HG03064 (cell line): Measurements from ENCODE around the gene KRT38.
"Not testable (repeated sequence)": the region's sequence is repeated elsewhere in the genome, so short reads cannot be mapped to it uniquely, and the experiment has no call there.

Experiments used
- ATAC-seq: cut with Tn5 transposase; IDR thresholded peaks from one replicate; pipeline ENCODE4 v1.9.1; 2021; ENCODE audit warnings: low read depth; ENCODE audit not compliant: unreplicated experiment

The KRT38 gene

GRCh38 chr17:41396996-41397660 lies 43.7 kb downstream of the KRT38 start, which contains the start of gene KRT31:
Gene KRT31, minus strand, starts transcription at chr17:41397608. Its CDS starts 69 bp downstream, at chr17:41397539.
- no peak for ATAC-seq

- no peak for ATAC-seq
Measured at GRCh38 chr17:41396340-41396739, 44.4 kb downstream of the KRT38 start.

GRCh38 chr17:41395611-41396010 lies 45.2 kb downstream of the KRT38 start:
- no peak for ATAC-seq

GRCh38 chr17:41395044-41395443 lies 45.7 kb downstream of the KRT38 start:
- not testable (repeated sequence) for ATAC-seq

GRCh38 chr17:41394254-41394996 lies 46.4 kb downstream of the KRT38 start:
- ATAC-seq = no peak

GRCh38 chr17:41393826-41394225 lies 47.0 kb downstream of the KRT38 start:
- ATAC-seq = no peak

- ATAC-seq = no peak
Measured at GRCh38 chr17:41393294-41393693, 47.5 kb downstream of the KRT38 start.

- ATAC-seq = no peak
Measured at GRCh38 chr17:41392278-41392677, 48.5 kb downstream of the KRT38 start.

GRCh38 chr17:41391535-41391934 lies 49.2 kb downstream of the KRT38 start:
- no peak for ATAC-seq

GRCh38 chr17:41390411-41390938 lies 50.3 kb downstream of the KRT38 start:
- ATAC-seq = no peak

GRCh38 chr17:41387670-41388069 lies 53.1 kb downstream of the KRT38 start:
- ATAC-seq = no peak

- no peak for ATAC-seq
Measured at GRCh38 chr17:41386227-41386626, 54.6 kb downstream of the KRT38 start.
